Rectal smooth muscle tissue (tissue), 1 donor: ENCODE data around the gene PARS2.

Experiments
- H3K27ac ChIP-seq: one replicate; pipeline ENCODE4 v1.7.0; 2013; ENCODE audit warnings: low read depth, low read length, inconsistent platforms
- H3K27me3 ChIP-seq: one replicate; pipeline ENCODE4 v1.7.0; 2013; ENCODE audit warnings: low read length; ENCODE audit not compliant: control insufficient read depth, insufficient read depth
- H3K36me3 ChIP-seq: one replicate; pipeline ENCODE4 v1.7.0; 2013; ENCODE audit warnings: low read length; ENCODE audit not compliant: control insufficient read depth, insufficient read depth
- H3K4me1 ChIP-seq: one replicate; pipeline ENCODE4 v1.7.0; 2013; ENCODE audit warnings: low read length; ENCODE audit not compliant: control insufficient read depth, insufficient read depth
- H3K4me3 ChIP-seq: one replicate; pipeline ENCODE4 v1.7.0; 2013; ENCODE audit warnings: low read length
- H3K9ac ChIP-seq: one replicate; pipeline ENCODE4 v1.7.0; 2013; ENCODE audit warnings: low read length

The PARS2 gene

GRCh38 chr1:54736685-54737084, 27.6 kb downstream of the PARS2 start:
- H3K36me3 ChIP-seq, result peaks cover 23% of the 10 kb centered on the region
- no peak overlapping the region for H3K4me3 ChIP-seq
- no peak overlapping the region for H3K27ac ChIP-seq
- H3K9ac ChIP-seq, result no peak overlapping the region
- H3K27me3 ChIP-seq, result no peaks in the 10 kb centered on the region
- no peaks in the 10 kb centered on the region for H3K4me1 ChIP-seq

GRCh38 chr1:54728027-54728426, 36.3 kb downstream of the PARS2 start:
- Histone ChIP-seq H3K27ac (no peak overlapping the region), H3K27me3 (no peaks in the 10 kb centered on the region), H3K36me3 (peaks cover 8% of the 10 kb centered on the region), H3K9ac (no peak overlapping the region), H3K4me1 (peaks cover 7% of the 10 kb centered on the region), H3K4me3 (no peak overlapping the region)

- no peak overlapping the region for H3K9ac ChIP-seq
- peaks cover 7% of the 10 kb centered on the region for H3K4me1 ChIP-seq
- no peak overlapping the region for H3K4me3 ChIP-seq
- no peak overlapping the region for H3K27ac ChIP-seq
- peaks cover 9% of the 10 kb centered on the region for H3K36me3 ChIP-seq
- H3K27me3 ChIP-seq, result no peaks in the 10 kb centered on the region
Measured at GRCh38 chr1:54724771-54725170, 39.6 kb downstream of the PARS2 start.

GRCh38 chr1:54723985-54724384, 40.3 kb downstream of the PARS2 start:
- Histone ChIP-seq H3K27ac (no peak overlapping the region), H3K27me3 (no peaks in the 10 kb centered on the region), H3K9ac (no peak overlapping the region), H3K36me3 (peaks cover 12% of the 10 kb centered on the region), H3K4me3 (no peak overlapping the region), H3K4me1 (peaks cover 7% of the 10 kb centered on the region)

GRCh38 chr1:54721719-54722118, 42.6 kb downstream of the PARS2 start:
- Histone ChIP-seq H3K27me3 (no peaks in the 10 kb centered on the region), H3K4me1 (no peaks in the 10 kb centered on the region), H3K36me3 (peaks cover 16% of the 10 kb centered on the region), H3K9ac (no peak overlapping the region), H3K27ac (no peak overlapping the region), H3K4me3 (no peak overlapping the region)

- Histone ChIP-seq H3K4me1 (peaks cover 6% of the 10 kb centered on the region), H3K27ac (peak overlapping the region; percentile 60), H3K4me3 (peak overlapping the region; percentile 98), H3K27me3 (no peaks in the 10 kb centered on the region), H3K36me3 (peaks cover 7% of the 10 kb centered on the region), H3K9ac (peak overlapping the region; percentile 72)
Measured at GRCh38 chr1:54716299-54717047, 47.9 kb downstream of the PARS2 start.

- no peaks in the 10 kb centered on the region for H3K27me3 ChIP-seq
- peak within 1 kb of the TSS; percentile 98 for H3K4me3 ChIP-seq
- H3K27ac ChIP-seq, result peak within 1 kb of the TSS; percentile 71
- peaks cover 7% of the 10 kb centered on the region for H3K36me3 ChIP-seq
- H3K9ac ChIP-seq, result peak within 1 kb of the TSS; percentile 72
- peaks cover 6% of the 10 kb centered on the region for H3K4me1 ChIP-seq
Measured at GRCh38 chr1:54715493-54716298, 48.6 kb downstream of the PARS2 start, which contains the start of gene TTC4. TTC4 (plus strand) TSS chr1:54715861; CDS start chr1:54715909, 48 bp downstream.

GRCh38 chr1:54714881-54715492, 49.3 kb downstream of the PARS2 start:
- Histone ChIP-seq H3K36me3 (peaks cover 7% of the 10 kb centered on the region), H3K27me3 (no peaks in the 10 kb centered on the region), H3K27ac (peak overlapping the region; percentile 71), H3K4me3 (peak overlapping the region; percentile 98), H3K4me1 (peaks cover 6% of the 10 kb centered on the region), H3K9ac (peak overlapping the region; percentile 41)

GRCh38 chr1:54711536-54711935, 52.8 kb downstream of the PARS2 start:
- Histone ChIP-seq H3K27me3 (no peaks in the 10 kb centered on the region), H3K4me1 (peaks cover 6% of the 10 kb centered on the region), H3K27ac (no peak overlapping the region), H3K9ac (no peak overlapping the region), H3K36me3 (no peaks in the 10 kb centered on the region), H3K4me3 (no peak overlapping the region)

GRCh38 chr1:54710841-54711240, 53.5 kb downstream of the PARS2 start:
- no peak overlapping the region for H3K9ac ChIP-seq
- no peak overlapping the region for H3K4me3 ChIP-seq
- no peaks in the 10 kb centered on the region for H3K27me3 ChIP-seq
- peaks cover 6% of the 10 kb centered on the region for H3K4me1 ChIP-seq
- no peaks in the 10 kb centered on the region for H3K36me3 ChIP-seq
- H3K27ac ChIP-seq, result no peak overlapping the region

GRCh38 chr1:54710434-54710833, 53.9 kb downstream of the PARS2 start:
- Histone ChIP-seq H3K27ac (no peak overlapping the region), H3K36me3 (no peaks in the 10 kb centered on the region), H3K9ac (no peak overlapping the region), H3K4me3 (no peak overlapping the region), H3K27me3 (no peaks in the 10 kb centered on the region), H3K4me1 (peaks cover 5% of the 10 kb centered on the region)

GRCh38 chr1:54709547-54710292, 54.6 kb downstream of the PARS2 start:
- Histone ChIP-seq H3K36me3 (no peaks in the 10 kb centered on the region), H3K4me3 (no peak overlapping the region), H3K9ac (no peak overlapping the region), H3K27ac (no peak overlapping the region), H3K4me1 (no peaks in the 10 kb centered on the region), H3K27me3 (no peaks in the 10 kb centered on the region)
